ENCODE data around the gene PPP1R36.

The PPP1R36 gene

DNA sequence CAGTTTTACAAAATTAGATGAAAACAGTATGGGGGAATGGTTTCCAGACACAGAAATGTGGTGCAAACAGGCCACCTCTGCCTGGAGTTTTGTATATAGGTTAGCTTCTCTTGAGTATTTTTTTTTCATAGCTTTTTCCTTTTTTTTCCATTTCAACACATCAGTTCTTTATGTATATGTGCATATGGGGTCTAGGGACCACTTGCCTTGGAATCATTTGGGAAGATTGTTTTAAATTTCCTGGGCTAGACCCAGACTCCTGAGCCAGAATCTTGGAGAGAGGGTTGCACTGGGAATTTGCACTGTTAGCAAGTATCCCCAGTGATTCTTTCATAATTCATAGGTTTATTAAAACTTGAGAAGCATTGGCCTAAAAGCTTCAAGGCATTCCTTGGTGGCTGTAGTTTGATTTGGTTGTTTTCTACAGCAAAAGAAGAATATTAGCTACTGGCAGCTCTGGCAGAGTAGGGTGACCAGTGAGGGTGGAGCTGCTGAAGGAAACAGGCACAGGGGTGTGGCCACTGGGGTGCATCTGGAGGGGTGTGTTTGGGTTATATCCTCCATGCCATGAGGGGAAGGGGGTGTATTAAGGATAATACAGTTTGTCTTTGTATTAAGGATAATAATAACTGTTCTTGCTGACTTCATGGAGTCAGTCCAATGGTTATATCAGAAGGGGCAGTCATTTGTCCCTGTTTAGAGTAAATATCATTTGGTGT is 22.8 kb downstream of the PPP1R36 start:
- no peak for DNase-seq

- no peak for DNase-seq
Observed at GRCh38 chr14:64573109-64573508, 23.3 kb downstream of the PPP1R36 start.

DNA sequence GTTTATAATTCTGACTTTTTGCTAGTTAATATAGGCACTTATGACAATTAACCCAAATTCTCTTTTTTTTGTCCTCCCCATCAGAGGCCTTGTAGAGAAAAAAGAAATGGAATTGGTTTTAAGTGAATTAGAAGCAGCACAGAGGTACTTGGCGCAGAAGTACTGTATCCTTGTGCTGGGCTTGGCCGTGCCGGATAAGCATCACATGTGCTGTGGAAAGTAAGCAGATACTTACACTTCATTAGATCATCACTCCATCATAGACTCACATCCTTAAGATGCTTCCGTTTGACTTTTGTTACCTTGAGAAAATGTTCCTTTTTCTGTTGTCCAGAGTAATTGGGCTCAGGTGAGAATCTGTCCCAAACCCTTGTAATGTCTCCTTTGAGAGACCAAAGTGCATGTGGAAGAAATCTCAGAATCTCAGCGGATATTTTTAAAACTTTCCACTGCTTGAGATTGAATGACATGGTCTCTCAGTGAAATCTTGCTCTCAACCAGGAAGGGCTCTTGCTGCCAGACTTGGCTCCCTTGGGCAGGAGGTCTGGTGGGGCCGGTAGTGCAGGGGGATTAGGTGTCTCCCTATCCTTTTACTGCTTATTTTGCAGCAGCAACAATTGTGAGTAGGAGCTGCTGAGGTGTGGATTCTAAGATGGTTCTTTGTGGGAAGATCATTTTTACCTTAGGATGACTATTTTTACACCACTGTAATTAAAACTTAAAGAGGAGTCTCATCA is 24.8 kb downstream of the PPP1R36 start:
- DNase-seq: no peak

GRCh38 chr14:64577211-64577610 is 27.4 kb downstream of the PPP1R36 start:
- no peak for DNase-seq

DNA sequence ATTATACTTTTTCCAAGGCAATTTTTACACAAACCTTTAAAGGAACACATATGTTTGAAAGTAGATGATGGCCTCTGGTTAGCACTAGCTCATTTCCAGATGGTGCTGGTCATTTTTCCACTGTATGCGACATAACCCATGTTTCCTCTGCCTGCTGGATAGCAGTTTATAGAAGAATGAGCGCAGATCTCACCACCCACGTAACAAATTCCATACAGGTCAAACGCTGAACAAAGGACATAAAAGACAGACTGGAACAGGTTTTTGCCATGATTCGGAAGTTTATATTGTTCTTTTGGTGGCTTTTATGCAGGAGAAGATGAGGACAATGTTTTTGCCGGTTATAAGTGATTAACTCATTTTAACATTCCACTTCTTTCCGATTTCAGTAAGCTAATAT is 30.7 kb downstream of the PPP1R36 start:
- no peak for DNase-seq

DNA sequence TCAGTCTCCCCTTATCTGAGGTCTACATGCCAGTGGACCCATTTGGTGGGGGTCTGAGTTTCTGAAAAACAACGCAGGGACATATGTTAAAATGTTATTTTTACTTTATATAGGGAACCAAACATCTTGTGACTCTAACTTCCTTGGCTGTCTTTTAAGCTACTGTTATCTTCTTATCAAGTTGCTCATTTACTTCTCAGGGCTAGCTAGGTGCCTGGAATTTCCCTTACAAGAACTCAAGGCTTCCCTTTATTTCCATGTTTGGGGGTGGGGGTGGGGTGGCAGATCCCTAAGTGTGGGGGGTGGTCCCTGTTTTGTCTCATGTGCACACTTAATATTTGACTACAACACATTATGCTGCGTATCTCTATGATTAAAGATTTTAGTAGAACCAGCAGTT is 31.6 kb downstream of the PPP1R36 start:
- no peak for DNase-seq

DNA sequence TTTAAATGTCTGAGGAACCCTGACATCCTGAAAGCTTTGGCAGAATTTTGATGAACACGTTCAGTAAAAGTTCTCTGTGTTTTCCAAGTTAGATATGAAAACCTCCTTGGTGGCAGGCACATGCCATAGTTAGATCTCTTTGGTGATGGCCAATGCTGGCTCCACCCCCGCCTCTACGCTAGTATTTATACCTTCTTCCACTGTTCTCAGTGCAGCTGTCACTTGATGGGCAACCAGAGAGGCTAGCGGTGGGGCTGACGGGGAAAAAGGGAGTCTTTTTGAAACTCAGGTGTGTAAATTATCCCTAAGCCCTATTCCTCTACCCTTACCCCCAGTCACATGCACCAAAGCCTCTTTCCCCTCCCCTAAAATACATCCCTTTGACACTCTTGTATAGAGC is 32.1 kb downstream of the PPP1R36 start:
- DNase-seq: no peak

DNA sequence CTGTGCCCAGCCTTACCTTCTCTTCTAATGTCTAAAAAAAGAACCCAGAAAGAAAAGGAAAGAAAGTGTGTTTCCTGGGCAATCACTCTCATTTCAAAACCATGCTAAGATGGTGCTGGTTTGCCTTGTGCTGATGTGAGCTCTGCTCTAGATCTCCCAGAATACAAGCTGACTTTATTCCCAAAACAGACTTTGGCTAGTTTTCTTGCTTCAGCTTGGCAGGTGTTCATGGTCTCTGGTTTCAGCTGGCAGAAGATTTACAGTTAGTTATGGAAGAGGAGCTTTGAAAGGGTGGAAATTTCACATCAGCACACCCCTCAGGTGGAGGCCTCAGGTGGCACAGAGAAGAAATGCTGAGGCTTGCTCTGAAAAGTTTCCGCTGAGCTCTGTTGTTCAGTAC is 34.4 kb downstream of the PPP1R36 start:
- no peak for DNase-seq

DNA sequence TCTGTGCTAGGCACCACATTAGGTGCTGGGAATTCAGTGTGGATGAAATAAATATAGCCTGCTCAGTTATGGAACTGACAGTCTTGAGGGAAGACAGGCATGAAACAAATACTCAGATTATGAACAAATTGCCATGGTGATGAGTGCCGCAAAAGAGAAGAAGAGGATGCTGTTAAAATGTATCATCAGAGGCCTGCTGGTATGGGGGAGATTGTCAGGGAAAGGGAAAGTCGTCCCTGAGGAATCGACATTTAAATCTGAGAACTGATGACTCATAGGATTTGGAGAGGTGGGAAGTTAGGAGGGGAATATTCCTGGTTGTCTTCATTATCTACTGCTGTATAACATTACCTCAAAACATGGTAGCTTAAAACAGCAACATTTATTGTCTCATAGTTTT is 42.0 kb downstream of the PPP1R36 start:
- DNase-seq: no peak

GRCh38 chr14:64594438-64594837 is 44.7 kb downstream of the PPP1R36 start:
- no peak for DNase-seq

- no peak for DNase-seq
Observed at GRCh38 chr14:64598404-64598803, 48.6 kb downstream of the PPP1R36 start.

GRCh38 chr14:64601571-64601970 is 51.8 kb downstream of the PPP1R36 start:
- no peak for DNase-seq

DNA sequence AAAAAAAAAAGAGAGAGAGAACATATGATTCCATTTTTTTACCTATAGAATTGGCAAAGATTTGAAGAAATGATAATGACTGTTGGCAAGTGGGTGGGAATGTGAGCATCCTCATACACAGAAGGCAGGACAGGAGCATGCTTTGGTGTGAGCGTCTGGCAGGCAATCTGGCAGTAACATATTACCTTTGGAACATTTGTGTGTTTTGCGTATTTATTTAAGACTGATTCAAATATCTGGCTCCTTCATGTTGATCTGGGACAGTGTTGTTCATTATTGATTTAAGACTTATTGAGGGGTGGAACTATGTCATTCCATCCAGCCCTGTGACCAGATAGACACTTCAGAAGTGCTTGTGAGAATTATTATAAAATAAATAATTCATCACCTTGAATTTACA is 53.1 kb downstream of the PPP1R36 start:
- DNase-seq: no peak

GRCh38 chr14:64604001-64604400 is 54.2 kb downstream of the PPP1R36 start:
- DNase-seq: no peak

- no peak for DNase-seq
Observed at GRCh38 chr14:64604881-64605280, 55.1 kb downstream of the PPP1R36 start.

DNA sequence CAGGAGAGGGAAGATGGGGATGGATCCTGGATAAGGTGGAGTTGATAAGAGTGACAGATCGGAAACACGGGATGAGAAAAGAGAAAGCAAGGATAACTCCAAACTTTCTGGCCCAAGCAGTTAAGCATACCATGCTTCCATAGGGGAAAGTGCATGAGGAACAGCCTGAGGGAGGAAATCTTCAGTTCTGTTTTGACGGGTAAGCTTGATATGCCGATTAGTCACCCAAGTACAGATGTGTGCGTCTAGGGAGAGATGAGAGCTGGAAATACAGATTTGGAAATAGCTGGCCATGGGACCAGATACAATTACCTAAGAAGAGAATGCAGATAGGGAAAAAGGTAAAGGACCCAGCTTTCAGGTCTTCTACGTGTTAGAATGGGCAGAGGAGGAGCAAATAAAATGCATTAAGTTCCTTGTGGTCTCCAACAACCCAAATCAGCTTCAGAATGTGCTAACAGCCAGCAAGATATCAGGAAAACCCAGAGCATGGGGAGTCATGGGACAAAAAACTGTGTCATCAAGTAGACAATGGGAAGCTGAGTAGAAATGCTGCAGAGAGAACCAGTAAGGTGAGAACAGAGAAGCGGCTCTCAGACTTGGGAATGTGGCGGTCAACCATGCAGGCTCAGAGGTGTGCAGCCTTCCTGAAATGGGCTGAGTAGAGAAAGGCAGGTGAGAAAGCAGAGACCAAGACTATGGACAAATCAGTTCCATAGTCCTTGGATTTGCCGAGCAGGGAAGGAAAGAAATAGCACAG is 56.3 kb downstream of the PPP1R36 start:
- DNase-seq: peak in 1 of 3 donors; percentile 6

- DNase-seq: no peak
Observed at GRCh38 chr14:64610049-64610746, 60.4 kb downstream of the PPP1R36 start.

GRCh38 chr14:64611358-64612020 is 61.7 kb downstream of the PPP1R36 start:
- no peak for DNase-seq

GRCh38 chr14:64612021-64612380 is 62.2 kb downstream of the PPP1R36 start:
- no peak for DNase-seq

GRCh38 chr14:64612971-64613666 is 63.4 kb downstream of the PPP1R36 start:
- no peak for DNase-seq

DNA sequence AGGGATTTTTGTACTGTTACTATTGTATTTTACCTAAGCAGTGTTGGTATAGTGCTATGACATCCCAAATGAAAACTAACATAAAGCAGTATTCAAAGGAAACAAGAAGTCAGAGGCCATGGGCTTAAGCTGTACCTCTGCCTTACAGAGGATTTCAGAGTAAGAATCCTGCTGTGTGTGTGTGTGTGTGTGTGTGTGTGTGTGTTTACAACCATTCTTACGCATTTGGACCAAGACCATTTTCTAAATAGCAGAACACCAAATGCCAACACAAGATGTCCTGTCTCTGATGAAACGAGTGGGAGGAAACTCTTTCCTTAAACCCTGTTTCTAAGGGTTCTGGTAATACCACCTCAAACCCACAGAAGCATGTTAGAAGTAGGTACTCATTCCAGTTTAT is 64.4 kb downstream of the PPP1R36 start:
- no peak for DNase-seq

- DNase-seq: peak in 1 of 3 donors; percentile 4
Observed at GRCh38 chr14:64614805-64615391, 65.1 kb downstream of the PPP1R36 start.
